SK-N-SH (cell line): ENCODE results near the gene DGKE.

Experiments used
- CHD2 ChIP-seq: fragments of 150-350 bp; IDR thresholded peaks from 2 replicates; pipeline ENCODE4 v1.6.1; 2018; ENCODE audit warnings: low read length; ENCODE audit not compliant: partially characterized antibody
- GABPA ChIP-seq: IDR thresholded peaks from 2 replicates; pipeline ENCODE4 v1.4.0; 2012; ENCODE audit warnings: low read depth, mild to moderate bottlenecking
- MXI1 ChIP-seq: IDR thresholded peaks from 2 replicates; pipeline ENCODE4 v1.6.1; 2012; ENCODE audit warnings: mild to moderate bottlenecking, low read depth, low read length, improper control_type of control experiment
- PBX3 ChIP-seq: IDR thresholded peaks from 2 replicates; pipeline ENCODE4; 2012
- POLR2AphosphoS5 ChIP-seq: IDR thresholded peaks from 2 replicates; pipeline ENCODE4 v1.6.1; 2012; ENCODE audit warnings: low read depth, low read length
- SIN3A ChIP-seq: IDR thresholded peaks from 2 replicates; pipeline ENCODE4 v1.6.1; 2012; ENCODE audit warnings: low read depth, mild to moderate bottlenecking, low read length, moderate library complexity, borderline replicate concordance
- SMC3 ChIP-seq: IDR thresholded peaks from 2 replicates; pipeline ENCODE4 v1.6.1; 2012; ENCODE audit warnings: low read depth, low read length, improper control_type of control experiment
- TAF1 ChIP-seq: IDR thresholded peaks from 2 replicates; pipeline ENCODE4 v1.6.1; 2012; ENCODE audit warnings: low read depth, mild to moderate bottlenecking, low read length, moderate library complexity, borderline replicate concordance
- YY1 ChIP-seq: IDR thresholded peaks from 2 replicates; pipeline ENCODE4 v1.4.0; 2012; ENCODE audit warnings: low read depth, mild to moderate bottlenecking
- TF ChIP-seq, protein P1 (sequence below): fragments of 200-600 bp; sonication (generic); IDR thresholded peaks from 2 replicates; pipeline ENCODE4 v1.6.1; 2017; ENCODE audit warnings: antibody characterized with exemption, mild to moderate bottlenecking, moderate library complexity
- TF ChIP-seq, protein P2 (sequence below): IDR thresholded peaks from 2 replicates; pipeline ENCODE4 v1.6.1; 2012; ENCODE audit warnings: mild to moderate bottlenecking, low read depth, low read length, moderate library complexity
- TF ChIP-seq, protein P3 (sequence below): IDR thresholded peaks from 2 replicates; pipeline ENCODE4 v1.4.0; 2012; ENCODE audit warnings: low read depth, borderline replicate concordance

DNA sequence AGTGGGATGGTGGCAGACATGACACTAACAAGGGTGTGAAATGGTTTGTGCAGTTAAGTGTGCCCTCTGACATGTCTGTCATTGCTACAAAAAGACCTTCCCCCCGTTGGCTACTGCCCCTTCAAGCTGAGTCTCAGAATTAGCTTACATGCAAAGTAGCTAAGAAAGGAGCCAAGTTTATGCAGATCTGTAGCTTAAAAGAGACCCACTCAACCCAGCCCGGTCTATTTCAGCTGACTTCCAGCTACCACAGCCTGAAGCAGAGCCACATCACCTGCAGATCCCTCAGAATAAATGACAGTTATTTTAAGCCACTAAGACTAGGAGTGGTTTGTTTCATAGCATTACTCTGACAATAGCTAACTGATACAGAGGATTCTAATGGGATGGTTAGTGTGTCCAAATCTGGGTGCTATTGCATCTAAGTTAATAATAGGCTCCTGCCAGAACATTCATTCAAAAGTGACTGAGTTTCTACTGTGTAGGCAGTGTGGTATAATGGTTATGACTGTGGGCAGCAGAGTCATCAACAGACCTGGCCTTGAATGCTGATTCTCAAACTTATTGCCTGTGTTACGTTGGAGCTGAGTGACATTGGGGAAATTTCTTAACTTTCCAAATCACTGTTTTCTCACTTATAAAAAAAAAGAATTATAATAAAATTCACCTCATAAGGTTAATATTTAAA is 12.0 kb upstream of the DGKE start:
- no peak for TF ChIP-seq MXI1
- TF ChIP-seq, protein P1, sequence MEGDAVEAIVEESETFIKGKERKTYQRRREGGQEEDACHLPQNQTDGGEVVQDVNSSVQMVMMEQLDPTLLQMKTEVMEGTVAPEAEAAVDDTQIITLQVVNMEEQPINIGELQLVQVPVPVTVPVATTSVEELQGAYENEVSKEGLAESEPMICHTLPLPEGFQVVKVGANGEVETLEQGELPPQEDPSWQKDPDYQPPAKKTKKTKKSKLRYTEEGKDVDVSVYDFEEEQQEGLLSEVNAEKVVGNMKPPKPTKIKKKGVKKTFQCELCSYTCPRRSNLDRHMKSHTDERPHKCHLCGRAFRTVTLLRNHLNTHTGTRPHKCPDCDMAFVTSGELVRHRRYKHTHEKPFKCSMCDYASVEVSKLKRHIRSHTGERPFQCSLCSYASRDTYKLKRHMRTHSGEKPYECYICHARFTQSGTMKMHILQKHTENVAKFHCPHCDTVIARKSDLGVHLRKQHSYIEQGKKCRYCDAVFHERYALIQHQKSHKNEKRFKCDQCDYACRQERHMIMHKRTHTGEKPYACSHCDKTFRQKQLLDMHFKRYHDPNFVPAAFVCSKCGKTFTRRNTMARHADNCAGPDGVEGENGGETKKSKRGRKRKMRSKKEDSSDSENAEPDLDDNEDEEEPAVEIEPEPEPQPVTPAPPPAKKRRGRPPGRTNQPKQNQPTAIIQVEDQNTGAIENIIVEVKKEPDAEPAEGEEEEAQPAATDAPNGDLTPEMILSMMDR, result no peak
- no peak for TF ChIP-seq YY1
- TF ChIP-seq, protein P2, sequence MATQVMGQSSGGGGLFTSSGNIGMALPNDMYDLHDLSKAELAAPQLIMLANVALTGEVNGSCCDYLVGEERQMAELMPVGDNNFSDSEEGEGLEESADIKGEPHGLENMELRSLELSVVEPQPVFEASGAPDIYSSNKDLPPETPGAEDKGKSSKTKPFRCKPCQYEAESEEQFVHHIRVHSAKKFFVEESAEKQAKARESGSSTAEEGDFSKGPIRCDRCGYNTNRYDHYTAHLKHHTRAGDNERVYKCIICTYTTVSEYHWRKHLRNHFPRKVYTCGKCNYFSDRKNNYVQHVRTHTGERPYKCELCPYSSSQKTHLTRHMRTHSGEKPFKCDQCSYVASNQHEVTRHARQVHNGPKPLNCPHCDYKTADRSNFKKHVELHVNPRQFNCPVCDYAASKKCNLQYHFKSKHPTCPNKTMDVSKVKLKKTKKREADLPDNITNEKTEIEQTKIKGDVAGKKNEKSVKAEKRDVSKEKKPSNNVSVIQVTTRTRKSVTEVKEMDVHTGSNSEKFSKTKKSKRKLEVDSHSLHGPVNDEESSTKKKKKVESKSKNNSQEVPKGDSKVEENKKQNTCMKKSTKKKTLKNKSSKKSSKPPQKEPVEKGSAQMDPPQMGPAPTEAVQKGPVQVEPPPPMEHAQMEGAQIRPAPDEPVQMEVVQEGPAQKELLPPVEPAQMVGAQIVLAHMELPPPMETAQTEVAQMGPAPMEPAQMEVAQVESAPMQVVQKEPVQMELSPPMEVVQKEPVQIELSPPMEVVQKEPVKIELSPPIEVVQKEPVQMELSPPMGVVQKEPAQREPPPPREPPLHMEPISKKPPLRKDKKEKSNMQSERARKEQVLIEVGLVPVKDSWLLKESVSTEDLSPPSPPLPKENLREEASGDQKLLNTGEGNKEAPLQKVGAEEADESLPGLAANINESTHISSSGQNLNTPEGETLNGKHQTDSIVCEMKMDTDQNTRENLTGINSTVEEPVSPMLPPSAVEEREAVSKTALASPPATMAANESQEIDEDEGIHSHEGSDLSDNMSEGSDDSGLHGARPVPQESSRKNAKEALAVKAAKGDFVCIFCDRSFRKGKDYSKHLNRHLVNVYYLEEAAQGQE, result no peak
- no peak for TF ChIP-seq POLR2AphosphoS5
- TF ChIP-seq PBX3, result no peak
- no peak for TF ChIP-seq TAF1
- TF ChIP-seq, protein P3, sequence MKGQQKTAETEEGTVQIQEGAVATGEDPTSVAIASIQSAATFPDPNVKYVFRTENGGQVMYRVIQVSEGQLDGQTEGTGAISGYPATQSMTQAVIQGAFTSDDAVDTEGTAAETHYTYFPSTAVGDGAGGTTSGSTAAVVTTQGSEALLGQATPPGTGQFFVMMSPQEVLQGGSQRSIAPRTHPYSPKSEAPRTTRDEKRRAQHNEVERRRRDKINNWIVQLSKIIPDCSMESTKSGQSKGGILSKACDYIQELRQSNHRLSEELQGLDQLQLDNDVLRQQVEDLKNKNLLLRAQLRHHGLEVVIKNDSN, result no peak
- TF ChIP-seq GABPA, result no peak
- TF ChIP-seq SIN3A, result no peak
- no peak for TF ChIP-seq SMC3
- TF ChIP-seq CHD2, result no peak
